Measurements from ENCODE around the gene TMEM242. TPM values are rescaled to one million over a fixed set of nuclear protein-coding genes. Genes with fewer than 3 reads are reported as not detected.

TMEM242 gene
- total and polyA plus RNA-seq, 10 of the 15 experiments (the other 5 are each of a cell fraction or from before 2014, with no cell fraction given), result 2.8 to 9.8 (median 5.5) TPM

GRCh38 chr6:157284738-157285421, 38.4 kb downstream of the TMEM242 start (continued):
- TF ChIP-seq YY1 (IDR thresholded peaks at IDR 0.05; ENCODE audit: low read depth, low read length), result no peak
- TF ChIP-seq ZNF274 (IDR thresholded peaks at IDR 0.05; ENCODE audit: insufficient read depth, insufficient read length), result no peak
- TF ChIP-seq SP1 (IDR thresholded peaks at IDR 0.05; ENCODE audit: low read depth, low read length), result no peak
- TF ChIP-seq ZBTB33 (IDR thresholded peaks at IDR 0.05), result no peak
- no peak for TF ChIP-seq CBX3 (IDR thresholded peaks at IDR 0.05; ENCODE audit: borderline replicate concordance, low read depth)
- no peak for TF ChIP-seq MYC (IDR thresholded peaks at IDR 0.05; ENCODE audit: insufficient read depth, insufficient read length, insufficient replicate concordance, low read length, severe bottlenecking)
- no peak for TF ChIP-seq MEF2B (IDR thresholded peaks at IDR 0.05; ENCODE audit: partially characterized antibody, poor library complexity, severe bottlenecking)
- TF ChIP-seq, protein P1, sequence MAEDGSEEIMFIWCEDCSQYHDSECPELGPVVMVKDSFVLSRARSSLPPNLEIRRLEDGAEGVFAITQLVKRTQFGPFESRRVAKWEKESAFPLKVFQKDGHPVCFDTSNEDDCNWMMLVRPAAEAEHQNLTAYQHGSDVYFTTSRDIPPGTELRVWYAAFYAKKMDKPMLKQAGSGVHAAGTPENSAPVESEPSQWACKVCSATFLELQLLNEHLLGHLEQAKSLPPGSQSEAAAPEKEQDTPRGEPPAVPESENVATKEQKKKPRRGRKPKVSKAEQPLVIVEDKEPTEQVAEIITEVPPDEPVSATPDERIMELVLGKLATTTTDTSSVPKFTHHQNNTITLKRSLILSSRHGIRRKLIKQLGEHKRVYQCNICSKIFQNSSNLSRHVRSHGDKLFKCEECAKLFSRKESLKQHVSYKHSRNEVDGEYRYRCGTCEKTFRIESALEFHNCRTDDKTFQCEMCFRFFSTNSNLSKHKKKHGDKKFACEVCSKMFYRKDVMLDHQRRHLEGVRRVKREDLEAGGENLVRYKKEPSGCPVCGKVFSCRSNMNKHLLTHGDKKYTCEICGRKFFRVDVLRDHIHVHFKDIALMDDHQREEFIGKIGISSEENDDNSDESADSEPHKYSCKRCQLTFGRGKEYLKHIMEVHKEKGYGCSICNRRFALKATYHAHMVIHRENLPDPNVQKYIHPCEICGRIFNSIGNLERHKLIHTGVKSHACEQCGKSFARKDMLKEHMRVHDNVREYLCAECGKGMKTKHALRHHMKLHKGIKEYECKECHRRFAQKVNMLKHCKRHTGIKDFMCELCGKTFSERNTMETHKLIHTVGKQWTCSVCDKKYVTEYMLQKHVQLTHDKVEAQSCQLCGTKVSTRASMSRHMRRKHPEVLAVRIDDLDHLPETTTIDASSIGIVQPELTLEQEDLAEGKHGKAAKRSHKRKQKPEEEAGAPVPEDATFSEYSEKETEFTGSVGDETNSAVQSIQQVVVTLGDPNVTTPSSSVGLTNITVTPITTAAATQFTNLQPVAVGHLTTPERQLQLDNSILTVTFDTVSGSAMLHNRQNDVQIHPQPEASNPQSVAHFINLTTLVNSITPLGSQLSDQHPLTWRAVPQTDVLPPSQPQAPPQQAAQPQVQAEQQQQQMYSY (CRISPR knock-in tag; IDR thresholded peaks at IDR 0.05), result no peak
- TF ChIP-seq CHD1 (IDR thresholded peaks at IDR 0.05; ENCODE audit: low read depth, low read length), result no peak
- TF ChIP-seq RAD21 (IDR thresholded peaks at IDR 0.05; ENCODE audit: insufficient read depth, low read depth, low read length), result no peak
